Effector CD4-positive, alpha-beta T cell (primary cell): ENCODE results near the gene FXYD3.

Experiments used
- DNase-seq: peaks from one replicate; pipeline ENCODE4 v3.0.0-alpha.2; 2020

FXYD3 gene

GRCh38 chr19:35164418-35164817, 48.8 kb downstream of the FXYD3 start:
- no peak for DNase-seq

GRCh38 chr19:35165200-35166058, 49.8 kb downstream of the FXYD3 start:
- DNase-seq = no peak

GRCh38 chr19:35166100-35167063, 50.8 kb downstream of the FXYD3 start:
- no peak for DNase-seq

- no peak for DNase-seq
These were observed 51.9 kb downstream of the FXYD3 start for GRCh38 chr19:35167251-35168119.

GRCh38 chr19:35168196-35168595, 52.6 kb downstream of the FXYD3 start:
- DNase-seq = no peak

GRCh38 chr19:35169221-35169995, 53.8 kb downstream of the FXYD3 start:
- no peak for DNase-seq

GRCh38 chr19:35170359-35171061, 54.9 kb downstream of the FXYD3 start:
- DNase-seq = no peak

- no peak for DNase-seq
These were observed 56.1 kb downstream of the FXYD3 start for GRCh38 chr19:35171730-35172129.
